ENCODE results near the gene DOK6.

The DOK6 gene

DNA sequence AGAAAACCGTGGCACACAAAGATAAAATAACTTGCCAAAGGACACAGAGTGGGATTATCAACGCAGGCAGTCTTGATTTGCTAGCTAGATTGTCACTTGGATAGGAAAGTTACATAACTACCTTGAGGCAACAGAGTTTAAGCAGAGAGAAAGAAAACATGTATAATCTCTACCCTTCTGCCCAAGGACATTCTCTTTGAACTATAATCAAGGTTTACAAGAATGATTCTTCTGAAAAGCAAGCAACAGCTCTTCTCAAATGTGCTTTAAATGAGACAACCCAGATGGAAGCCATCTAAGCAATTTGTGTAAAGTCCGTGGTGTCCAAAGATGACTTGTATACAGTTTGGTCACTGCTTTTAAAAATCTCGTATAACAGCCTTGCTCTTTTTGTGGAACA is 369.6 kb downstream of the DOK6 start:
- Mint-ChIP-seq H3K4me1 (no peaks in the 10 kb centered on the region), H3K9me3 (no peaks in the 10 kb centered on the region), H3K36me3 (ENCODE audit: low read depth) (peaks cover 18% of the 10 kb centered on the region), H3K27ac (no peak overlapping the region), H3K27me3 (ENCODE audit: low read depth, poor library complexity) (no peaks in the 10 kb centered on the region), H3K4me3 (no peak overlapping the region)
- TF ChIP-seq, protein P1, sequence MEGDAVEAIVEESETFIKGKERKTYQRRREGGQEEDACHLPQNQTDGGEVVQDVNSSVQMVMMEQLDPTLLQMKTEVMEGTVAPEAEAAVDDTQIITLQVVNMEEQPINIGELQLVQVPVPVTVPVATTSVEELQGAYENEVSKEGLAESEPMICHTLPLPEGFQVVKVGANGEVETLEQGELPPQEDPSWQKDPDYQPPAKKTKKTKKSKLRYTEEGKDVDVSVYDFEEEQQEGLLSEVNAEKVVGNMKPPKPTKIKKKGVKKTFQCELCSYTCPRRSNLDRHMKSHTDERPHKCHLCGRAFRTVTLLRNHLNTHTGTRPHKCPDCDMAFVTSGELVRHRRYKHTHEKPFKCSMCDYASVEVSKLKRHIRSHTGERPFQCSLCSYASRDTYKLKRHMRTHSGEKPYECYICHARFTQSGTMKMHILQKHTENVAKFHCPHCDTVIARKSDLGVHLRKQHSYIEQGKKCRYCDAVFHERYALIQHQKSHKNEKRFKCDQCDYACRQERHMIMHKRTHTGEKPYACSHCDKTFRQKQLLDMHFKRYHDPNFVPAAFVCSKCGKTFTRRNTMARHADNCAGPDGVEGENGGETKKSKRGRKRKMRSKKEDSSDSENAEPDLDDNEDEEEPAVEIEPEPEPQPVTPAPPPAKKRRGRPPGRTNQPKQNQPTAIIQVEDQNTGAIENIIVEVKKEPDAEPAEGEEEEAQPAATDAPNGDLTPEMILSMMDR (IDR thresholded peaks at IDR 0.05) = no peak
- no peak for DNase-seq

DNA sequence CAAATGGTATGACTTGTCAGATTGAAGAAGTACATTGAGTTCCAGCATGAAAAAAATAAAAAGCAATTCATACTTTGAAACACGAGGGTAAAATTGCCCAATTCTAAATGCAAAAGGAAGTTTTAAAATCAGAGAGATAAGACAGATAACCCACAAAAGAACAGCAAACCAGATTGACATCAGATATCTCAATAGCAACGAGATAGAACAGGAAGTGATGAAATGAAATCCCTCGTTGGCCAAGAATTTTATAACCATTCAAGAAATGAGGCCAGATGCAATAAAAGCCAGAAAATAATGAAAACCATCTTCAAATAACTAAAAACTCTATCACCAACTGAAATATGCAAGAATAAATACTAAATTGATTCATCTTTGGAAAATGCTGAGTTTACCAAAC is 374.1 kb downstream of the DOK6 start:
- Mint-ChIP-seq H3K4me3 (no peak overlapping the region), H3K9me3 (no peaks in the 10 kb centered on the region), H3K4me1 (no peaks in the 10 kb centered on the region), H3K36me3 (ENCODE audit: low read depth) (peaks cover 14% of the 10 kb centered on the region), H3K27me3 (ENCODE audit: low read depth, poor library complexity) (no peaks in the 10 kb centered on the region), H3K27ac (no peak overlapping the region)
- no peak for DNase-seq
- TF ChIP-seq, protein P1 (IDR thresholded peaks at IDR 0.05) = no peak

DNA sequence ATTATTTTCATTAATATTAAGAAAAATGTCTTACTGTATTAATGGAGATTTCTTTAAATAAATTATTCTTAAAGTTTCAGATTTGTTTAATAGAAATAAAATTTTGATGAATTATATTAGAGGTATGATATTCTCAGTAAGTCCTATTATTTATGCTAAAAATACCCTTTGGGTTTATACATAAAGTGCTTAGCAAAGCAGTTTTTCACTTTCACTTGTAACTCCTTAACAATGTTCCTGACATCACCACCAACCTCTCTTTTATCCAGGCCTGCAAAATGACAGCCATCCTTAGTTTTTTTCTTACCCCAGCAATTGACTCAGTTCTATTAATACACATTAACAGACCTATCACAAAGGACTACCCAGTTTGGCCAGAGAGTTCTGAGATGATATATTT is 376.6 kb downstream of the DOK6 start:
- Mint-ChIP-seq H3K36me3 (ENCODE audit: low read depth) (peaks cover 6% of the 10 kb centered on the region), H3K27me3 (ENCODE audit: low read depth, poor library complexity) (no peaks in the 10 kb centered on the region), H3K4me3 (no peak overlapping the region), H3K27ac (no peak overlapping the region), H3K9me3 (no peaks in the 10 kb centered on the region), H3K4me1 (no peaks in the 10 kb centered on the region)
- DNase-seq = no peak
- TF ChIP-seq, protein P1 (IDR thresholded peaks at IDR 0.05) = no peak

DNA sequence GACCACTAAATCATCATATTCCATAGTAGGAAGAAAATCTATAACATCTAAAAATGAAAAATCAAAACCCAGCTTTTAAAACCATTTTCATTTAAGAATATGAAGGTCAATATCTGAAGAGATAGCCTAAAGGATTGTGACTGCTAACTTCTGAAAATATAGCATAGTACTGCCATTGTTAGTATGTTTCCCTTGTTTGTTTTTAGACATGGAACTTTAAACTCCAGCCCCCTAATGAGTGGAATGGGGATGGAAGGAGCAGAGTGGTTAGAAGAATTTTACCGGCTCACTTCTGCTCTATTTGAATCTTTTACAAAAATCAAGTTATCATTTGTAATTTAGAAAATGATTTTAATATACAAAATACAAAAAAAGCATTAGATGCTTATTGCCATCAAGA is 378.0 kb downstream of the DOK6 start:
- Mint-ChIP-seq H3K27me3 (ENCODE audit: low read depth, poor library complexity) (no peaks in the 10 kb centered on the region), H3K4me1 (no peaks in the 10 kb centered on the region), H3K9me3 (no peaks in the 10 kb centered on the region), H3K4me3 (no peak overlapping the region), H3K27ac (no peak overlapping the region), H3K36me3 (ENCODE audit: low read depth) (peaks cover 4% of the 10 kb centered on the region)
- DNase-seq = no peak
- TF ChIP-seq, protein P1 (IDR thresholded peaks at IDR 0.05) = no peak

DNA sequence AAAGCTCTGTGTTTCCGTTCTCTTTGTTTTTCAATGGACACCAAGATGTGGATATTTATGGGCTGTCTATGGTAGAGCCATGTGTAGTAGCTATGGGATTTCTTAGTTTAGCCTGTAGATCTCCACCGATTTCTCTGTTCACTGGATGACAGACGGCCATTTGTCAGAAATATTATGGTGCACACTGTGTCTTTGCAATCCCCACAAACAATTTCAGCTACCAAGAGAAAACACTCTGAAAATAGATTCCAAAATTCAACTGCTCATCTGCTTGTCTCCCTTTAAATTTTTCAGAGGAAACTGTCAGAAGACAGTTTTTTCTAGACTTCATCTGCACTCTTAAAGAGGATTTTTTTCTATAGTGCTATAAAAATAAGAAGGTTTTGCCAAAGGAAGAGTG is 380.2 kb downstream of the DOK6 start:
- H3K9me3 Mint-ChIP-seq = no peaks in the 10 kb centered on the region
- peaks cover 4% of the 10 kb centered on the region for H3K36me3 Mint-ChIP-seq (ENCODE audit: low read depth)
- no peaks in the 10 kb centered on the region for H3K4me1 Mint-ChIP-seq
- TF ChIP-seq, protein P1 (IDR thresholded peaks at IDR 0.05) = no peak
- DNase-seq = no peak
- no peak overlapping the region for H3K4me3 Mint-ChIP-seq
- H3K27me3 Mint-ChIP-seq (ENCODE audit: low read depth, poor library complexity) = no peaks in the 10 kb centered on the region
- H3K27ac Mint-ChIP-seq = no peak overlapping the region

DNA sequence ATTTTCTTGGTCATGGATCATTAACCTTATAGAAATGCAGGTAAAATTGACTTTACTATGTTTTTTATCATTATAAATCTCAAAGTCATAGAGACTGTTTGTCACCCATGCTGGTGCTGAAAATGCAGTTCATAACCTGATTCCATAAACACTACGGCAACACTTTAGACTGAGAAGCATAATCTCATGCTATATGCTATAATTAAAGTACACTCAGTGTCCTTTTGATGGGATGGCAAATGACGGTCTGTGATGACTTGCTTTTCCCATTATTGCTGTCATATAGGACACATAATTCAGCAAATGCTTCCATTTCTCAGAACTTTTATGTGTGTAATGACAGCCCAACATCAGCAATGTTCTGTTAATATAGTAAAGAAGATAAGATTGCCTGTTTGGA is 384.1 kb downstream of the DOK6 start:
- Mint-ChIP-seq H3K27me3 (ENCODE audit: low read depth, poor library complexity) (no peaks in the 10 kb centered on the region), H3K9me3 (no peaks in the 10 kb centered on the region), H3K36me3 (ENCODE audit: low read depth) (peaks cover 4% of the 10 kb centered on the region), H3K4me1 (no peaks in the 10 kb centered on the region), H3K27ac (no peak overlapping the region), H3K4me3 (no peak overlapping the region)
- DNase-seq = no peak
- TF ChIP-seq, protein P1 (IDR thresholded peaks at IDR 0.05) = no peak

Data from nephron progenitor cell (in vitro differentiated cells).